GF-D8 (cell line): ENCODE results near the gene ADD2.
"Not testable (repeated sequence)": the region's sequence is repeated elsewhere in the genome, so short reads cannot be mapped to it uniquely, and the experiment has no call there.

ENCODE experiments used
- DNase-seq: peaks from one replicate; lab custom pipeline; 2025; lab: John Stamatoyannopoulos, UW

ADD2 gene

DNA sequence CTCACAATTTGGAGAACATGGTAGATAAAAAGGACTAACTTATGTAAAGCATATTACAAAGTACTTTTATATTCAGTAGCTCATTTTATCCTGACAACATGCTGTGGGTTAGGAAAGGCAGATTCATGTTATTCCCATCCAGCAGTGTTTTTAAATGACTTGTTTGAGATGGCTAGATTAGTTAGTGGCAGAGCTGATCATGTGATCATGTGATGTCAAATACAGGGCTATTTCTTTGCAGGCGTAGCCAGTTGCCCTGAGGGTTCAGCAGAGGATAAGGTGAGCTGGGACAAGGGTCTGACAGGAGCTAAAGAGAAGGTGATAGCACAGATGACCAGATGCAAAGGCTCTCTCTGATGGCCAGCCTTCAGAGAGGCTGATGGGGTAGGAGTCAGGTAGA lies 97.8 kb downstream of the ADD2 start:
- no peak for DNase-seq

- DNase-seq, result no peak
Measured at GRCh38 chr2:70668911-70669310, 99.1 kb downstream of the ADD2 start.

- DNase-seq, result no peak
Measured at GRCh38 chr2:70668432-70668831, 99.6 kb downstream of the ADD2 start.

DNA sequence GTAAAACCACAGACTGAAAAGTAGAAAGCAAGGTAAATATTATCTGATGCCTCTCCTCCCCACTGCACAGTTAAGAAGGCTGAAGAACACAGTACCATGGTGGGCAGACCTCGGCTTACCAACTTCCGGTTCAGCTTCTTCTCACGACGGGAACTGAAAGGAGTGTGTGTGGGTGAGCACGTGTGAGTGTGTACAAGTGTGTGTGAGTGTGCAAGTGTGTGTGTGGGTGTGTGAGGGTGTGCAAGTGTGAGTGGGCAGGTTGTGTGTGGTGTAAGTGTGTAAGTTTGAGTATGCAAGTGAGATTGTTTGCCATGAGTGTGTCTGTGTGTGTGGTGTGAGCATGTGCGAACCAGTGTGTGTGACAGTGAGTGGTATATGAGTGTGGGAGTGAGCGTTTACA lies 103.5 kb downstream of the ADD2 start:
- no peak for DNase-seq

DNA sequence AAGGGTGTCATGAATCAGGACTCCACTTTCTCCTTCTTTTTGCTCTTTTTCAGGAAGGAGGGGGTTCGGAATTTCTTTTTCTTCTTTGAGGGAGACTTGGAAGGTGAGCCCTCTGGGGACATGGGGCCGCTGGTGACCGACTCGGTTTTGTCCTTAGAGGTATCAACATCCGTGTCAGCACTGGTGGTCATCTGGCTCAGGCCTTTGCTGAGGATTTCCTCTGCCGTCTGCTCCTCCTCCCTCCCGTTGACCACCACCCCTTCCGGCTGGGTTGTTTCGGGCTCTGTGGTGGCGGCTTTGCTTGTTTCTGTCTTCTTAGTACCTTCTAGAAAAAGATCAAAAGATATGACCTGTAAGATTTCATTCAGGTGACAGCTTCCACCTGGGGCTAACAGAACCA lies 104.6 kb downstream of the ADD2 start:
- no peak for DNase-seq

DNA sequence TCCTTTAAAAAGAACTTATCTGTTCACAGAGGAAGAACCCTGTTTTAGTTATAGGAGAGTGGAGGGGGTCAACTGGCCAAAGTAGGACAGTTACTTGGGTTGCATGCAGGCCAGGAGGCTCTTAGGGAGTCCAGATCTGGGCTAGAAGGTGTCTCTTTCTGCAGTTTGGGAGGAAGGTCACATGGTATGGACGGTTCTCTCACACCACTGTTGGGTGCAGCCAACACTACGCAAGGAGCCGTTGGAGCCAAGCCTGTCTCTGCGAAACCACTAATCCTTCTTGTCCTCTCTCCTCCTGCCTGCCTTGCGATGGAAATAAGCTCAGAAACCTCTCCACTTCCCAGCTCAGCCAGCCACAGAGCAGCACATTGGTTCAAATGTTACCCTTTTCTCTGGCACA lies 108.4 kb downstream of the ADD2 start:
- DNase-seq, result no peak

DNA sequence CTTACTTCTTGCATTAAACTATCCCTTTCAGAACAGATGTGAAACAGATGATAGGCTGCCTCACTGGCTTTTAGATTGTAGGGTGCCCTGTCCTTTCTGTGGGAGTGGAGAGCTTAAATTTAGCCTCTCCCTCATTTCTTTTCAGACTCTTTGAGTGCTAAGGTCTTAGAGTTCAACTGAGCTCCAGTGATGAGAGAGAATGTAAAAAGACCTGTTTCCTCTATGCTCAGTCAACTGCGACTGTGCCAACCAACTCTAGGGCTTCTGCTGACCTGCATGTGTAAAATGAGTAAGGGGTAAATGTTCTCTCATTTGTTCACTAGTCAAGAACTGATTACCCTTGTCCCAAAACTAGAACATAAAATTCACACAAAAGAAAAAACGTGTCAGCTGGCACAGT lies 109.5 kb downstream of the ADD2 start:
- no peak for DNase-seq

GRCh38 chr2:70657246-70657645 lies 110.8 kb downstream of the ADD2 start:
- no peak for DNase-seq

GRCh38 chr2:70656421-70657010 lies 111.5 kb downstream of the ADD2 start:
- DNase-seq, result no peak

GRCh38 chr2:70655786-70656185 lies 112.2 kb downstream of the ADD2 start:
- DNase-seq, result no peak

DNA sequence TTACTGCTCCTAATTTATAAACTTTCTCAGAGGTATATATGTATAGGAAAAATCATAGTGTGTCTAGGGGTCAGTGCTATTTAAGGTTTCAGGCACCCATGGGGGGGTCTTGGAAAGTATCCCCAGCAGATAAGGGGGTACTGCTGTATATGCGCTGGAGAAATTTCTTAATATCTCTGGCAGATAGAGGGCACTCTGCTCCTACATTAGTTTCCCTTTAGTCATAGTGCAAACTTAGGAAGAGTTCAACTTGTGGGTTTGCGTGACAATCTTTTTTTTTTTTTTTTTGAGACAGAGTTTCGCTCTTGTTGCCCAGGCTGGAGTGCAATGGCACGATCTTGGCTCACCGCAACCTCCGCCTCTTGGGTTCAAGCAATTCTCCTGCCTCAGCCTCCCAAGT lies 112.8 kb downstream of the ADD2 start:
- not testable (repeated sequence) for DNase-seq

DNA sequence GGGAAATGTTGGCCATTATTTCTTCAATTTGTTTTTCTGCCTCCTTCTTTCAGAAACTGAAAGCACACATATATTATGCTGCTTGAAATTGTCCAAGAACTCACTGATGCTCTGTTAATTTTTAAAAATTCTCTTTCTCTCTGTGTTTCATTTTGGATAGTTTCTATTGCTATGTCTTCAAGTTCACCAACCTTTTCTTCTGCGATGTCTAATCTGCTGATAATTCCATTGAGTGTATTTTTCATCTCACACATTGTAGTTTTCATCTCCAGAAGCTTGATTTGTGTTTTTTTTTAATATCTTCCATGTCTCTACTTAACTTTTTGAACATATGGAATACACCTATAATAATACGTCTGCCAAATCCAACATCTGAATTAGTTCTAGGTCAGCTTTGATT lies 116.3 kb downstream of the ADD2 start:
- DNase-seq, result no peak

GRCh38 chr2:70651014-70651413 lies 117.0 kb downstream of the ADD2 start:
- DNase-seq, result no peak

- DNase-seq, result no peak
Measured at GRCh38 chr2:70648961-70649360, 119.0 kb downstream of the ADD2 start.

DNA sequence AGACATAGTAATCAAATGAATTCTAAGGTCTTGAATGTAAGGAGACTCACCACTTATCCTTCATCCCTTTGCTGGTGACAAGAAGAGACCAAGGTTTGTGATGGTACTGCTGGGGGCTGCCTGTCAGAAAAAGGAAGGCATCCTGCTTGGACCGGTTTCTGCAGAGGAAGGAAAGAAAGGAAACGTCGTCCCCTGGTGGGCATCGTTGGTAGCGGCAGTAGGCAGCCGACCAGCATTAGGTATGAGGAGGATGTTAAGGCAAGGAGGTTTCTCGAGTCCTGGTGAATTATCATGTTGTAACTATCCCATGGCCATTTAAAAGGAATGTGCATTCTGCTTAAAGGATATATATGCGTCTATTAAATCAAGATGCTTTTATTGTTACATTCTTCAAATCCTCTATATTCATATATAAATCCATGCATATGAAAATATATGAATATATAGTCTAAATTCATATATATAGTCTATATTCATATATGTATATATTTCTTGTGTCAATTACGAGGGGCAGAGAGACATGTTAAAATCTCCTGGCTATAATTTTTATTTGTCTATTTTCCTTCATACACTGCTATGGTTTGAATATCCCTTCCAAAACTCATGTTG lies 120.0 kb downstream of the ADD2 start:
- DNase-seq, result peak; percentile 10

DNA sequence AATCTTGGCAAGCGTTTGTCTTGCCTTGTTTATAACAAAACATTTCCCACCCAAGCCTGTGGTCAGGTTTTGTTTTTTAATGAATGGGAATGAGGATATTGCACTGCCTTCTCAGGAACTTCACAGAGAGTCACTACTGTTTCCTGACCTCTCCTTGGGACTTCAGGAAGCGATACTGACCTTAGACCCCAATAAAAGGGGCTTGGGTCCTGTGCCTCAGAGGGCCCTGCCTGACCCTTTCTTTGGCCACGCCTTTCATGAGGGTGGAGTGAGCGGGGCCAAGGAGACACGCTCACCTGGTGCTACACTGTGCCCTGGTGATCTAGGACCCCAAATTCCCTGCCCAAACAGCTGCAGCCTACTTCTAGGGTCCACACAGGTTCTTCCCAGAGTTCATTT lies 121.6 kb downstream of the ADD2 start:
- no peak for DNase-seq

GRCh38 chr2:70645733-70646419 lies 122.1 kb downstream of the ADD2 start:
- DNase-seq, result no peak

GRCh38 chr2:70643715-70644114 lies 124.3 kb downstream of the ADD2 start:
- DNase-seq, result no peak

DNA sequence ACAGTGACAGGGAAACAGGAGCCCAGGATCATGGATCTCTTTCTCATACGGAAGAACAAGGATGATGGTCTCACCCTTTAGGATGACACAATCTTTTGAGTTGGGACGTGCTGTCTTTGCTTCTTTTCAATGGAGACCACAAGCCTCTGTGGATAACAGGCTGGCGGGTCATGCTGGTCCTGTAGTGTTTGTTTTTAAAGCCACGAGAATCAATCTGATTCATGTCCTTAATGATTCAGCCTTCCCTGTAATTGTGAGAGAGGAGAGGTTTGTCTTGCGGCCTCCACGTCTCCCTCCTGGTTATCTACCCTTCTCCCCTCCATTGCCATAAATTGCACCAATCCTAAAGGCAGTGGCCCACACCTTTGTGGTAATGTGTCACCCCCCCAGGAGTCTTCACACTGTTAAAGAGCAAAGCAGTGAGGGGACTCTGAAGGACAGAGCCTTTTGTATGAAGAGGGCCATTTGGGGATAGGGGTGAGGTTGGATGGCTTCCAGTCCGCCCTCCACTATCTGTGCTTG lies 126.7 kb downstream of the ADD2 start:
- no peak for DNase-seq

- no peak for DNase-seq
Measured at GRCh38 chr2:70639841-70640436, 128.1 kb downstream of the ADD2 start.

GRCh38 chr2:70638561-70638960 lies 129.4 kb downstream of the ADD2 start:
- DNase-seq, result no peak

- DNase-seq, result no peak
Measured at GRCh38 chr2:70633508-70633907, 134.5 kb downstream of the ADD2 start.

DNA sequence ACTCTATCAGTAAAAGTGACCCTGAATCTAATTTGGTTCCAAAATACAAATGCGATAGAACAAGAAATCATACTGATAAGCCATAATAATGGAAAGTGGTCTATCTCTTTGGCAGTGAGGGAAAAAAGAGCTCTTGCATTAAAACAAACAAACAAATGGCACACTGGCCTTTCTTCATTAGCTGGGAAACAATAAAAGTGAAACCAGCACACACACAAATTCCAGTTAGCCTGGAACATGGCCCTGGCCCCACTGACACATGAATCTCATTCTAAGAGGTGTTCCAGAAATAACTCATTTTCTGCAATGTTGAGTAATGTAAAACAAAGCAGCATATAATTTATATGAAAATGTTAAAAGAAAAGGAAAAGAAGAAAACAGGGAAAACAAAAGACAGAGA lies 135.0 kb downstream of the ADD2 start:
- DNase-seq, result no peak
